Activated CD4-positive, alpha-beta T cell treated with anti-CD3 and anti-CD28 coated beads, Interleukin-2, amount 10 ng/mL, durations not matched to agents 24 days and 14 days (primary cell): ENCODE data around the gene HOXA4. TPM values are rescaled to one million over a fixed set of nuclear protein-coding genes. Genes with fewer than 3 reads are reported as not detected.

ENCODE experiments used
- DNase-seq: peaks from one replicate; pipeline ENCODE4 v3.0.0; 2022
- H3K27ac Mint-ChIP-seq: one replicate; pipeline ENCODE4 v1.8.0; 2022; ENCODE audit warnings: mild to moderate bottlenecking, mixed read lengths
- H3K27me3 Mint-ChIP-seq: one replicate; pipeline ENCODE4 v1.8.0; 2022; ENCODE audit warnings: mixed read lengths
- H3K36me3 Mint-ChIP-seq: one replicate; pipeline ENCODE4 v1.8.0; 2022; ENCODE audit warnings: low read depth, mild to moderate bottlenecking, mixed read lengths
- H3K4me1 Mint-ChIP-seq: one replicate; pipeline ENCODE4 v1.8.0; 2021; ENCODE audit warnings: mixed read lengths
- H3K4me3 Mint-ChIP-seq: one replicate; pipeline ENCODE4 v1.8.0; 2022; ENCODE audit warnings: mild to moderate bottlenecking, moderate library complexity, mixed read lengths
- H3K9me3 Mint-ChIP-seq: one replicate; pipeline ENCODE4 v1.8.0; 2021; ENCODE audit warnings: mixed read lengths
- intact Hi-C: fragments of 100-400 bp; cut with micrococcal nuclease; formaldehyde crosslinking; loops from one replicate; pipeline ENCODE4 v1.15.1; 2023
- total RNA-seq: library from RNA; stranded (reverse); gene quantifications from 2 replicates; pipeline ENCODE4 v1.2.3, GENCODE V29; 2022

The HOXA4 gene
- total RNA-seq, 1 donor from 2014 or later: not detected

DNA sequence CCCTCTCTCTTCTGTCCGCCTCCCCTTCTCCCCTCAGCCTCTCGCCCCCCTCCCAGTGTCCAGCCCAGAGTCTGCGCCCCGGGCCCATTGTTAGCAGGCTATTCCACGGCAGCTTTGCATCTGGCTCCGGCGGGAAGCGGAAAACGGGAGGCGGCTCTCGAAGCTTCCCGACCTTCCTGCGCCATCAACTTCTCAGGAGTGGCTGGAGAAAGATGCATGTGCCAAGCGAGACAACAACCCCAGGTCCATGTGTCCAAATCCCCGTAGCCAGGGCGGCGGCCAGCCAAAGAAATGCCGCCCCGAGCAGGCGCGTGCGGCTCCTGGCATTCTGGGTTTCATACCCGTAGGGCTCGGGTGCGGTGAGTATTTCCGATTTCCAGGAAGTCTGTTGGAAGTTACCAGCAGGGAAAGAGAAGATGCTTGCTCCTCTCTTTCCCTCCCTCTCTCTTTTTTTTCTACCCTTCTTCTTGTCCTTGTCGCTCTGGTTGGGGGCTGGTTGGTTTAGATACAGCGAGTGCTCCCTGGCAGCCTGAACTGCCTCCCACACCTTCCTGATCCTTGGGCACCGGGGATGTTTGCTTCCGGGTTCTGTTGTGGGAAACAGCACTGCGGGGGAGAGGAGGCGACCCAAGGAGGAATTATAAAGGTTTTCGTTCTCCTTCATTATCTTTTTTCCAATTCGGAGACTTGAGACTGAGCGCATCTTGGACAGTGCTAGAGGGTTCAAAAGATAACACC is 26.9 kb downstream of the HOXA4 start:
- peaks cover 6% of the 10 kb centered on the region for H3K36me3 Mint-ChIP-seq
- H3K27me3 Mint-ChIP-seq: peaks cover 71% of the 10 kb centered on the region
- no peak overlapping the region for H3K27ac Mint-ChIP-seq
- no peak overlapping the region for H3K4me3 Mint-ChIP-seq
- no peaks in the 10 kb centered on the region for H3K9me3 Mint-ChIP-seq
- intact Hi-C loops: no loop called here
- H3K4me1 Mint-ChIP-seq: peaks cover 4% of the 10 kb centered on the region
- no peak for DNase-seq

- H3K4me1 Mint-ChIP-seq: peaks cover 7% of the 10 kb centered on the region
- H3K9me3 Mint-ChIP-seq: no peaks in the 10 kb centered on the region
- no peak for DNase-seq
- peaks cover 78% of the 10 kb centered on the region for H3K27me3 Mint-ChIP-seq
- H3K27ac Mint-ChIP-seq: no peak within 1 kb of the TSS
- H3K4me3 Mint-ChIP-seq: no peak within 1 kb of the TSS
- intact Hi-C loops: no loop called here
- H3K36me3 Mint-ChIP-seq: peaks cover 6% of the 10 kb centered on the region
Observed at GRCh38 chr7:27102581-27103442, 27.7 kb downstream of the HOXA4 start, which contains the start of gene HOXA2. HOXA2 (minus strand) TSS chr7:27102683; CDS start chr7:27102500, 183 bp downstream.

GRCh38 chr7:27101957-27102580 is 28.5 kb downstream of the HOXA4 start:
- peaks cover 3% of the 10 kb centered on the region for H3K9me3 Mint-ChIP-seq
- intact Hi-C loops: no loop called here
- DNase-seq: no peak
- H3K36me3 Mint-ChIP-seq: peaks cover 10% of the 10 kb centered on the region
- H3K4me1 Mint-ChIP-seq: peaks cover 12% of the 10 kb centered on the region
- no peak overlapping the region for H3K27ac Mint-ChIP-seq
- H3K4me3 Mint-ChIP-seq: no peak overlapping the region
- H3K27me3 Mint-ChIP-seq: peaks cover 85% of the 10 kb centered on the region

- Mint-ChIP-seq H3K4me3 (no peak overlapping the region), H3K9me3 (peaks cover 4% of the 10 kb centered on the region), H3K4me1 (peaks cover 13% of the 10 kb centered on the region), H3K27ac (no peak overlapping the region), H3K36me3 (peaks cover 10% of the 10 kb centered on the region), H3K27me3 (peaks cover 89% of the 10 kb centered on the region)
- DNase-seq: no peak
- intact Hi-C loops: no loop called here
Observed at GRCh38 chr7:27101171-27101956, 29.2 kb downstream of the HOXA4 start.

- intact Hi-C loops: no loop called here
- DNase-seq: no peak
- Mint-ChIP-seq H3K27me3 (peaks cover 85% of the 10 kb centered on the region), H3K4me1 (peaks cover 14% of the 10 kb centered on the region), H3K4me3 (no peak overlapping the region), H3K27ac (no peak overlapping the region), H3K36me3 (peaks cover 10% of the 10 kb centered on the region), H3K9me3 (peaks cover 4% of the 10 kb centered on the region)
Observed at GRCh38 chr7:27100694-27101170, 29.8 kb downstream of the HOXA4 start.

- intact Hi-C loops: loop anchor here (5.0 kb wide), 3 partner anchors 33 to 237 kb away; partner anchors contain the start of genes EVX1, HOXA4 and SKAP2
- H3K36me3 Mint-ChIP-seq: peaks cover 10% of the 10 kb centered on the region
- peaks cover 4% of the 10 kb centered on the region for H3K9me3 Mint-ChIP-seq
- DNase-seq: no peak
- H3K27me3 Mint-ChIP-seq: peaks cover 87% of the 10 kb centered on the region
- peaks cover 21% of the 10 kb centered on the region for H3K4me1 Mint-ChIP-seq
- H3K4me3 Mint-ChIP-seq: no peak overlapping the region
- H3K27ac Mint-ChIP-seq: no peak overlapping the region
Observed at GRCh38 chr7:27099453-27100370, 30.8 kb downstream of the HOXA4 start.

GRCh38 chr7:27098578-27099451 is 31.7 kb downstream of the HOXA4 start:
- H3K9me3 Mint-ChIP-seq: peaks cover 7% of the 10 kb centered on the region
- intact Hi-C loops: loop anchor here (5.0 kb wide), 3 partner anchors 33 to 237 kb away; partner anchors contain the start of genes EVX1, HOXA4 and SKAP2
- H3K36me3 Mint-ChIP-seq: peaks cover 10% of the 10 kb centered on the region
- no peak overlapping the region for H3K27ac Mint-ChIP-seq
- H3K4me1 Mint-ChIP-seq: peaks cover 21% of the 10 kb centered on the region
- H3K27me3 Mint-ChIP-seq: peaks cover 88% of the 10 kb centered on the region
- H3K4me3 Mint-ChIP-seq: no peak overlapping the region
- no peak for DNase-seq

- peaks cover 88% of the 10 kb centered on the region for H3K27me3 Mint-ChIP-seq
- no peak for DNase-seq
- peaks cover 7% of the 10 kb centered on the region for H3K9me3 Mint-ChIP-seq
- peaks cover 20% of the 10 kb centered on the region for H3K4me1 Mint-ChIP-seq
- H3K4me3 Mint-ChIP-seq: peak overlapping the region; percentile 85
- intact Hi-C loops: loop anchor here (2.0 to 5.0 kb wide), 6 partner anchors 34 to 1237 kb away; partner anchors contain the start of genes EVX1, HOXA4 and SKAP2
- peaks cover 10% of the 10 kb centered on the region for H3K36me3 Mint-ChIP-seq
- H3K27ac Mint-ChIP-seq: no peak overlapping the region
Observed at GRCh38 chr7:27097686-27098577, 32.6 kb downstream of the HOXA4 start.

GRCh38 chr7:27096768-27097514 is 33.6 kb downstream of the HOXA4 start:
- Mint-ChIP-seq H3K27ac (no peak overlapping the region), H3K4me3 (peak overlapping the region; percentile 85), H3K36me3 (peaks cover 12% of the 10 kb centered on the region), H3K4me1 (peaks cover 17% of the 10 kb centered on the region), H3K27me3 (peaks cover 90% of the 10 kb centered on the region), H3K9me3 (peaks cover 7% of the 10 kb centered on the region)
- intact Hi-C loops: loop anchor here (2.0 to 5.0 kb wide), 6 partner anchors 35 to 1236 kb away; partner anchors contain the start of genes EVX1, HOXA4 and SKAP2
- peak; percentile 61 for DNase-seq
